ENCODE data around the gene ANKRD53.

GRCh38 chr2:71004857-71005256 lies 26.4 kb downstream of the ANKRD53 start:
- TF ChIP-seq CTCF (IDR thresholded peaks at IDR 0.05) (no peak), EZH2 (IDR thresholded peaks at IDR 0.05; ENCODE audit: borderline replicate concordance, insufficient read depth, low read depth, low read length, poor library complexity, severe bottlenecking) (no peak)
